H9 (cell line): ENCODE data around the gene SPDYE4. TPM values are rescaled to one million over a fixed set of nuclear protein-coding genes. Genes with fewer than 3 reads are reported as not detected.

Source experiments
- DNase-seq: peaks from one replicate; pipeline ENCODE4 v3.0.0-alpha.2; 2017
- H2AFZ ChIP-seq: one replicate; pipeline ENCODE4 v1.6.1; 2013; ENCODE audit warnings: mild to moderate bottlenecking, low read length, control low read depth, moderate library complexity
- H2AK5ac ChIP-seq: 2 replicates; pipeline ENCODE4 v1.6.1; 2013; ENCODE audit warnings: low read length, control low read depth, mixed read lengths; ENCODE audit not compliant: insufficient read length
- H2BK120ac ChIP-seq: one replicate; pipeline ENCODE4 v1.6.1; 2013; ENCODE audit warnings: low read depth, mild to moderate bottlenecking, low read length, control low read depth, inconsistent platforms; ENCODE audit not compliant: poor library complexity, severe bottlenecking
- H2BK12ac ChIP-seq: 2 replicates; pipeline ENCODE4 v1.6.1; 2013; ENCODE audit warnings: low read length, control low read depth, mixed read lengths, low read depth; ENCODE audit not compliant: insufficient read length
- H2BK15ac ChIP-seq: 2 replicates; pipeline ENCODE4 v1.6.1; 2013; ENCODE audit warnings: low read depth, low read length, control low read depth
- H2BK20ac ChIP-seq: one replicate; pipeline ENCODE4 v1.6.1; 2013; ENCODE audit warnings: low read depth, mild to moderate bottlenecking, low read length, control low read depth, inconsistent platforms; ENCODE audit not compliant: poor library complexity, severe bottlenecking
- H2BK5ac ChIP-seq: 2 replicates; pipeline ENCODE4 v1.6.1; 2013; ENCODE audit warnings: low read length, control low read depth, mixed read lengths; ENCODE audit not compliant: insufficient read length
- H3K14ac ChIP-seq: 2 replicates; pipeline ENCODE4 v1.6.1; 2013; ENCODE audit warnings: low read length, control low read depth; ENCODE audit not compliant: insufficient read depth
- H3K18ac ChIP-seq: 2 replicates; pipeline ENCODE4 v1.6.1; 2013; ENCODE audit warnings: low read depth, mild to moderate bottlenecking, mixed read lengths, low read length, control low read depth; ENCODE audit not compliant: insufficient read length
- H3K23ac ChIP-seq: 2 replicates; pipeline ENCODE4 v1.6.1; 2013; ENCODE audit warnings: low read length, control low read depth, mixed read lengths, low read depth; ENCODE audit not compliant: insufficient read length
- H3K23me2 ChIP-seq: 2 replicates; pipeline ENCODE4 v1.6.1; 2013; ENCODE audit warnings: low read depth, mild to moderate bottlenecking, mixed read lengths, low read length, control low read depth; ENCODE audit not compliant: insufficient read length, poor library complexity, severe bottlenecking
- H3K27ac ChIP-seq: 2 replicates; pipeline ENCODE4 v1.5.1; 2013; ENCODE audit warnings: low read length, control low read depth, mixed read lengths, low read depth; ENCODE audit not compliant: insufficient read length
- H3K27me3 ChIP-seq: 2 replicates; pipeline ENCODE4 v1.6.1; 2013; ENCODE audit warnings: low read length, control low read depth, inconsistent platforms; ENCODE audit not compliant: insufficient read depth
- H3K4ac ChIP-seq: 2 replicates; pipeline ENCODE4 v1.6.1; 2013; ENCODE audit warnings: low read depth, mild to moderate bottlenecking, control low read depth, inconsistent platforms, low read length, moderate library complexity
- H3K4me1 ChIP-seq: 2 replicates; pipeline ENCODE4 v1.6.1; 2013; ENCODE audit warnings: low read length, control low read depth, inconsistent platforms; ENCODE audit not compliant: insufficient read depth
- H3K4me2 ChIP-seq: 2 replicates; pipeline ENCODE4 v1.6.1; 2013; ENCODE audit warnings: low read length, control low read depth, mixed read lengths; ENCODE audit not compliant: insufficient read length, insufficient read depth
- H3K56ac ChIP-seq: 2 replicates; pipeline ENCODE4 v1.6.1; 2013; ENCODE audit warnings: low read depth, mild to moderate bottlenecking, mixed read lengths, low read length, control low read depth; ENCODE audit not compliant: insufficient read length
- H3K79me1 ChIP-seq: 2 replicates; pipeline ENCODE4 v1.6.1; 2013; ENCODE audit warnings: low read depth, mild to moderate bottlenecking, moderate library complexity, low read length, control low read depth, inconsistent platforms; ENCODE audit not compliant: insufficient read depth, poor library complexity, severe bottlenecking
- H3K79me2 ChIP-seq: 2 replicates; pipeline ENCODE4 v1.6.1; 2013; ENCODE audit warnings: low read length, control low read depth, inconsistent platforms; ENCODE audit not compliant: insufficient read depth
- H3K9ac ChIP-seq: 2 replicates; pipeline ENCODE4 v1.6.1; 2013; ENCODE audit warnings: low read length, control low read depth, mixed read lengths; ENCODE audit not compliant: insufficient read length; ENCODE audit errors: extremely low read depth
- H3K9me3 ChIP-seq: one replicate; pipeline ENCODE4 v1.6.1; 2013; ENCODE audit warnings: low read depth, low read length, inconsistent platforms; ENCODE audit not compliant: control insufficient read depth
- H3T11ph ChIP-seq: one replicate; pipeline ENCODE4 v1.6.1; 2013; ENCODE audit warnings: mild to moderate bottlenecking, low read length, control low read depth, inconsistent platforms
- H4K20me1 ChIP-seq: one replicate; pipeline ENCODE4 v1.6.1; 2013; ENCODE audit not compliant: control insufficient read depth, insufficient read length, insufficient read depth
- H4K5ac ChIP-seq: 2 replicates; pipeline ENCODE4 v1.6.1; 2013; ENCODE audit warnings: low read depth, mild to moderate bottlenecking, mixed read lengths, low read length, control low read depth; ENCODE audit not compliant: insufficient read length
- H4K8ac ChIP-seq: replicated peaks from 2 replicates; pipeline ENCODE4 v1.6.1; 2013; ENCODE audit warnings: low read length, control low read depth, mixed read lengths, low read depth; ENCODE audit not compliant: insufficient read length
- H4K91ac ChIP-seq: 2 replicates; pipeline ENCODE4 v1.6.1; 2013; ENCODE audit warnings: low read depth, mild to moderate bottlenecking, moderate library complexity, mixed read lengths, low read length, control low read depth; ENCODE audit not compliant: insufficient read length
- H3K27ac Mint-ChIP-seq, 3 experiments: 2 replicates in 2 of 3; 3 replicates in 1 of 3; pipeline ENCODE4 v1.8.0; 2020 to 2021; ENCODE audit warnings: mixed read lengths in 3 of 3, mild to moderate bottlenecking in 1 of 3, moderate library complexity in 1 of 3
- H3K27me3 Mint-ChIP-seq: 2 replicates; pipeline ENCODE4 v1.8.0; 2021; ENCODE audit warnings: low read depth, mild to moderate bottlenecking, moderate library complexity, mixed read lengths
- H3K36me3 Mint-ChIP-seq, 3 experiments: 2 replicates in 2 of 3; 3 replicates in 1 of 3; pipeline ENCODE4 v1.8.0; 2020 to 2021; ENCODE audit warnings: low read depth in 3 of 3, mixed read lengths in 3 of 3; ENCODE audit not compliant: insufficient read depth in 1 of 3
- H3K4me1 Mint-ChIP-seq, 2 experiments: 2 replicates each; pipeline ENCODE4 v1.8.0; 2020; ENCODE audit warnings: mixed read lengths in 2 of 2
- H3K4me3 Mint-ChIP-seq, 2 experiments: 2 replicates in 1 of 2; 3 replicates in 1 of 2; pipeline ENCODE4 v1.8.0; 2020 to 2021; ENCODE audit warnings: mild to moderate bottlenecking in 2 of 2, mixed read lengths in 2 of 2, moderate library complexity in 1 of 2
- H3K9me3 Mint-ChIP-seq, 2 experiments: 2 replicates in 1 of 2; 3 replicates in 1 of 2; pipeline ENCODE4 v1.8.0; 2020; ENCODE audit warnings: mild to moderate bottlenecking in 2 of 2, mixed read lengths in 2 of 2, moderate library complexity in 1 of 2
- CTCF ChIP-seq: fragments of 200-600 bp; sonication (generic); conservative IDR thresholded peaks from 3 replicates; pipeline ENCODE4 v1.8.0; 2021; ENCODE audit warnings: antibody characterized with exemption, mild to moderate bottlenecking
- WGBS: extraction: QIAGEN DNeasy Blood & Tissue Kit; methylation state at CpG from one replicate; pipeline ENCODE4 v1.1.7; 2013; ENCODE audit warnings: missing lambda C conversion rate, low lambda C conversion rate, mixed read lengths; ENCODE audit not compliant: insufficient read length; ENCODE audit errors: extremely low coverage; 5-methylcytosine and 5-hydroxymethylcytosine counted together
- total RNA-seq: library from RNA; stranded (reverse); gene quantifications from 2 replicates; pipeline ENCODE4 v1.2.1, GENCODE V29; 2021

Gene SPDYE4
- total RNA-seq, 1 experiment from 2014 or later = not detected

DNA sequence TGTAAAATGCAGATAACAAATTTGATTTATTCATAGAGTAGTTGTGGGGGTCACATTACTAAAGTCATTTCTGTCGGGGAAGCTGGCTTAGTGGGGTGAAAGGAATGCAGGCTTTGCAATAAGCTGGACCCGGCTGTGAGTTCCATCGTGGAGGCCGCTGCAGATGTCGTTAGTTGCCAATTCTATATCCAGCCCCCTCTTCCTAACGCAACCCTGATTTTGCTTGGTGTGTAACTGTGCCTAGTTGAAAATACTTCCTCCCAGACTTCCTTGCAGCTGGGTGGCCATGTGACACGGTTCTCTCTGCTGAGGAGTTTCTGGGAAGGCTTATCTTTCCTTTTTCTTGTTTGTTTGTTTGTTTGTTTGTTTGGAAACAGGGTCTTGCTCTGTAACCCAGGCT, 36.3 kb upstream of the SPDYE4 start:
- no peak overlapping the region for H3K4me3 Mint-ChIP-seq
- no peak overlapping the region for H2BK120ac ChIP-seq

More for the DNA sequence above, 36.3 kb upstream of the SPDYE4 start:
- peaks cover 9 to 16% of the 10 kb centered on the region in 2 experiments for H3K9me3 Mint-ChIP-seq
- H3K36me3 Mint-ChIP-seq = peaks cover 2 to 10% (median 6%) of the 10 kb centered on the region in 3 experiments; a peak in 6 of 7 replicates
- Histone ChIP-seq H2AFZ (no peak overlapping the region), H3K79me1 (no peaks in the 10 kb centered on the region), H2BK12ac (no peak overlapping the region), H4K5ac (no peak overlapping the region), H3K14ac (no peak overlapping the region), H4K91ac (no peak overlapping the region), H3K4ac (no peak overlapping the region), H2BK15ac (no peak overlapping the region), H2AK5ac (no peak overlapping the region), H3T11ph (no peak overlapping the region), H4K8ac (no peak overlapping the region), H3K9ac (no peak overlapping the region), H3K27me3 (no peaks in the 10 kb centered on the region), H3K4me2 (no peak overlapping the region), H3K27ac (no peak overlapping the region), H3K4me1 (no peaks in the 10 kb centered on the region), H4K20me1 (no peaks in the 10 kb centered on the region), H2BK5ac (no peak overlapping the region), H3K18ac (no peak overlapping the region), H3K79me2 (no peaks in the 10 kb centered on the region), H3K9me3 (peaks cover 5% of the 10 kb centered on the region), H3K56ac (no peak overlapping the region), H3K23ac (no peak overlapping the region), H3K23me2 (no peaks in the 10 kb centered on the region), H2BK20ac (no peak overlapping the region)
- no CpG with 5 or more reads among the region's 7 CpGs for WGBS
- H3K27me3 Mint-ChIP-seq = peaks cover 1% of the 10 kb centered on the region
- H3K4me1 Mint-ChIP-seq = peaks cover 21 to 36% of the 10 kb centered on the region in 2 experiments
- TF ChIP-seq CTCF = no peak
- H3K27ac Mint-ChIP-seq = peak overlapping the region in 1 of 3 experiments; percentile 72; a peak in 1 of 7 replicates
- DNase-seq = peak; percentile 22
